Upper lobe of right lung (tissue), 1 donor: Measurements from ENCODE around the gene CPLANE1. TPM values are rescaled to one million over a fixed set of nuclear protein-coding genes. Genes with fewer than 3 reads are reported as not detected.

ENCODE experiments used
- ATAC-seq: fragments of 200-7000 bp; cut with Tn5 transposase; one replicate; pipeline ENCODE4 v1.9.1; 2020; ENCODE audit warnings: mild to moderate bottlenecking, moderate library complexity
- DNase-seq: peaks from one replicate; pipeline ENCODE4 v3.0.0-alpha.2; 2020
- H3K27ac ChIP-seq: fragments of 200-600 bp; one replicate; pipeline ENCODE4 v1.8.0; 2022
- H3K27me3 ChIP-seq: fragments of 200-600 bp; one replicate; pipeline ENCODE4 v1.8.0; 2022; ENCODE audit warnings: mild to moderate bottlenecking
- H3K36me3 ChIP-seq: fragments of 200-600 bp; one replicate; pipeline ENCODE4 v1.8.0; 2022
- H3K4me1 ChIP-seq: fragments of 200-600 bp; one replicate; pipeline ENCODE4 v1.8.0; 2022
- H3K4me3 ChIP-seq: fragments of 200-600 bp; one replicate; pipeline ENCODE4 v1.8.0; 2022; ENCODE audit warnings: mild to moderate bottlenecking
- H3K9me3 ChIP-seq: fragments of 200-600 bp; one replicate; pipeline ENCODE4 v1.8.0; 2022
- intact Hi-C: fragments of 100-400 bp; cut with DNase I; formaldehyde crosslinking; loops from one replicate; pipeline ENCODE4 v1.11.0; 2022
- total RNA-seq: library from RNA; stranded (reverse); fragmentation: NEBNext Ultra II Directional; extraction: Animal tissue kit (Norgen Biotek cat#: 25700); gene quantifications from one replicate; pipeline ENCODE4 v1.2.1, GENCODE V29; 2021
- TF ChIP-seq, protein P1 (sequence below): fragments of 200-600 bp; IDR thresholded peaks from one replicate; pipeline ENCODE4 v1.8.0; 2022; ENCODE audit warnings: antibody characterized with exemption
- donor health status: DM: no; HTN: yes; CAD: no; lungs with severe emphysema.

The CPLANE1 gene
- total RNA-seq, 1 donor from 2014 or later, result 18.7 TPM

DNA sequence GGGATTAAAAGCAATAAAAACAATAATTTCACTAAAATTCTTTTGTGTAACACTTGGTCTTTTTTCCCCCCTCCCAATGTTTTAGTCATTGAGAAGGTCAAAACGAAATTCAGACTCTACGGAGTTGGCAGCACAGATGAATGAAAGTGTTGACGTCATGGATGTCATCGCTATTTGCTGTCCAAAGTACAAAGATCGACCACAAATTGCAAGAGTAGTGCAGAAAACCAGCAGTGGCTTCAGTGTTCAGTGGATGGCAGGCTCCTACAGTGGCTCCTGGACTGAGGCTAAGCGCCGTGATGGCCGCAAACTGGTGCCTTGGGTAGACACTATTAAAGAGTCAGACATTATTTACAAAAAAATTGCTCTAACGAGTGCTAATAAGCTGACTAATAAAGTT lies 184.7 kb downstream of the CPLANE1 start:
- ATAC-seq (no peak), DNase-seq (no peak)
- intact Hi-C loops, result no loop called here
- H3K9me3 ChIP-seq, result no peaks in the 10 kb centered on the region
- no peaks in the 10 kb centered on the region for H3K4me1 ChIP-seq
- H3K27ac ChIP-seq, result no peak overlapping the region
- no peaks in the 10 kb centered on the region for H3K27me3 ChIP-seq
- H3K36me3 ChIP-seq, result peaks cover 74% of the 10 kb centered on the region
- no peak overlapping the region for H3K4me3 ChIP-seq
- TF ChIP-seq, protein P1, sequence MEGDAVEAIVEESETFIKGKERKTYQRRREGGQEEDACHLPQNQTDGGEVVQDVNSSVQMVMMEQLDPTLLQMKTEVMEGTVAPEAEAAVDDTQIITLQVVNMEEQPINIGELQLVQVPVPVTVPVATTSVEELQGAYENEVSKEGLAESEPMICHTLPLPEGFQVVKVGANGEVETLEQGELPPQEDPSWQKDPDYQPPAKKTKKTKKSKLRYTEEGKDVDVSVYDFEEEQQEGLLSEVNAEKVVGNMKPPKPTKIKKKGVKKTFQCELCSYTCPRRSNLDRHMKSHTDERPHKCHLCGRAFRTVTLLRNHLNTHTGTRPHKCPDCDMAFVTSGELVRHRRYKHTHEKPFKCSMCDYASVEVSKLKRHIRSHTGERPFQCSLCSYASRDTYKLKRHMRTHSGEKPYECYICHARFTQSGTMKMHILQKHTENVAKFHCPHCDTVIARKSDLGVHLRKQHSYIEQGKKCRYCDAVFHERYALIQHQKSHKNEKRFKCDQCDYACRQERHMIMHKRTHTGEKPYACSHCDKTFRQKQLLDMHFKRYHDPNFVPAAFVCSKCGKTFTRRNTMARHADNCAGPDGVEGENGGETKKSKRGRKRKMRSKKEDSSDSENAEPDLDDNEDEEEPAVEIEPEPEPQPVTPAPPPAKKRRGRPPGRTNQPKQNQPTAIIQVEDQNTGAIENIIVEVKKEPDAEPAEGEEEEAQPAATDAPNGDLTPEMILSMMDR, result no peak

DNA sequence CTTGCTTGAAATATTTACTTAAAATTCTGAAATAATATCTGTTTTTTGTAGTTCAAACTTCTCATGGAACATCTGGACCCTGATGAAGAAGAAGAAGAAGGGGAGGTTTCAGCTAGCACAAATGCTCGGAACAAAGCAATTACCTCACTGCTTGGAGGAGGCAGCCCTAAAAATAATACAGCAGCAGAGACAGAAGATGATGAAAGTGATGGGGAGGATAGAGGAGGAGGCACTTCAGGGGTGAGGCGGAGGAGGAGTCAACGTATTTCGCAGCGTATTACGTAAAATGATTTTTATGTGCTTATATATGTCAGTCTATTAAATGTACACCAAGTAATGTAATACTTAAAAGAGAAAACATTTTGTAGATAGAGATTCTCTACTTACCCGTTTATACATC lies 185.4 kb downstream of the CPLANE1 start:
- H3K4me3 ChIP-seq, result no peak overlapping the region
- TF ChIP-seq, protein P1, result no peak
- ATAC-seq (no peak), DNase-seq (no peak)
- H3K27ac ChIP-seq, result no peak overlapping the region
- H3K36me3 ChIP-seq, result peaks cover 81% of the 10 kb centered on the region
- no peaks in the 10 kb centered on the region for H3K27me3 ChIP-seq
- intact Hi-C loops, result no loop called here
- no peaks in the 10 kb centered on the region for H3K9me3 ChIP-seq
- no peaks in the 10 kb centered on the region for H3K4me1 ChIP-seq

DNA sequence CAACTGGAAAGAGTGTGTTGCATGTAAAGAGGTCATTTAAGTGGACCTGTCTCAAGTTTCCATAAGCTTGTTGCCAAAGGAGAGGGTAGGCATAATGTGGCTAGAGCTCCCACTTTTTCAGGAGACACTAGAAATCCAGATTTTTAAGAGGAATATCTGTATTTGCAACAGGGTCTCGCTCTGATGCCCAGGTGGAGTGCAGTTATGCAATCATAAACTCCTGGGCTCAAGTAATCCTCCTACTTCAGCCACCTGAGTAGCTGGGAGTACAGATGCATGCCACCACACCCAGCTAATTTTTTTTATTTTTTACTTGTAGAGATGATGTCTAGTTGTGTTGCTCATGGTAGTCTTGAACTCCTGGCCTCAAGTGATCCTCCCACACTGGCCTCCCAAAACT lies 189.1 kb downstream of the CPLANE1 start:
- DNase-seq, result no peak
- no peak overlapping the region for H3K27ac ChIP-seq
- no peaks in the 10 kb centered on the region for H3K27me3 ChIP-seq
- peaks cover 98% of the 10 kb centered on the region for H3K36me3 ChIP-seq
- H3K4me3 ChIP-seq, result no peak overlapping the region
- intact Hi-C loops, result no loop called here
- no peaks in the 10 kb centered on the region for H3K4me1 ChIP-seq
- no peak for ATAC-seq
- no peaks in the 10 kb centered on the region for H3K9me3 ChIP-seq
- TF ChIP-seq, protein P1, result no peak

DNA sequence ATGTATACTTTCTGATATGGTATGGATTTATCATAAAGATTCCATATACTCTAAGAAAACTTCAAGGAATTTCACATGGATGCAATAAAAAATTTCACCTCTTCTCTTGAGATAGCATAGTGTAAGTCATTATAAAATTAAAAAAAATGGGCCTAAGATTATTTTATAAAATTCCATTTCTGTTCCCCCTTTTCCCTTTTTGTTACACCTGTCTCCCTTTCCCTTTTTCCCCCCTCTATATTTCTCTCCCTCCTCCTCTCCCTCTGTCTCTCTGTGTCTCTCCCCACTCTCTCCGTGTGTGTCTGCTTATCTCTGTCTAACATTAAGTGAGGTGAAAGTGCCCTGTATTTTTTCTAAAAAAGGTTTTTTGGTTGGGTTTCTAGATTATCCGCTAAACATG lies 192.4 kb downstream of the CPLANE1 start:
- TF ChIP-seq, protein P1, result no peak
- no peaks in the 10 kb centered on the region for H3K4me1 ChIP-seq
- intact Hi-C loops, result no loop called here
- DNase-seq (no peak), ATAC-seq (no peak)
- H3K4me3 ChIP-seq, result no peak overlapping the region
- peaks cover 99% of the 10 kb centered on the region for H3K36me3 ChIP-seq
- H3K27ac ChIP-seq, result no peak overlapping the region
- no peaks in the 10 kb centered on the region for H3K27me3 ChIP-seq
- no peaks in the 10 kb centered on the region for H3K9me3 ChIP-seq

Other genes with a start within 250 kb of the CPLANE1 start
- 17.1 TPM for gene NUP155, start 121.7 kb upstream of the CPLANE1 start, total RNA-seq
- gene WDR70, start 129.9 kb upstream of the CPLANE1 start, total RNA-seq, result 24.7 TPM